ENCODE data around the gene RFTN2. TPM values are rescaled to one million over a fixed set of nuclear protein-coding genes. Genes with fewer than 3 reads are reported as not detected.
"Not testable (repeated sequence)": the region's sequence is repeated elsewhere in the genome, so short reads cannot be mapped to it uniquely, and the experiment has no call there.

Gene RFTN2
- total RNA-seq = 1 to 10 TPM in 2 of 4 donors, under 1 TPM in 1, not detected in 1; 0.80 to 2.6 (median 1.7) TPM

GRCh38 chr2:197675246-197675645 lies at the start of gene RFTN2:
Gene RFTN2 (minus strand): TSS chr2:197675587. CDS start chr2:197675458, 129 bp downstream.
- in situ Hi-C loops (cut with MboI; ENCODE audit: low pct_ligation_motif_present in 1 of 4, low pct_unique_long_range_greater_than_20kb in 1 of 4, low sequenced_read_pairs in 3 of 4) (no loop called here), intact Hi-C loops (cut with DNase I; ENCODE audit: low total_unique reads) (no loop called here)
- Histone ChIP-seq H3K4me1 (no peaks in the 10 kb centered on the region), H3K27me3 (no peaks in the 10 kb centered on the region), H3K27ac (peak within 1 kb of the TSS; percentile 47 to 62 (median 54)), H3K9me3 (no peaks in the 10 kb centered on the region), H3K4me3 (peak within 1 kb of the TSS in 3 of 4 donors; percentile 9 to 39 (median 14)), H3K36me3 (no peaks in the 10 kb centered on the region)
- no peak for DNase-seq
- WGBS, 2 donors (ENCODE audit: low coverage in 1 of 2) = 37 to 57% methylated on average over 2 to 3 of the region's 3 CpGs
- TF ChIP-seq POLR2AphosphoS5 (IDR thresholded peaks at IDR 0.05) = no peak
- TF ChIP-seq POLR2A (IDR thresholded peaks at IDR 0.05) = no peak

DNA sequence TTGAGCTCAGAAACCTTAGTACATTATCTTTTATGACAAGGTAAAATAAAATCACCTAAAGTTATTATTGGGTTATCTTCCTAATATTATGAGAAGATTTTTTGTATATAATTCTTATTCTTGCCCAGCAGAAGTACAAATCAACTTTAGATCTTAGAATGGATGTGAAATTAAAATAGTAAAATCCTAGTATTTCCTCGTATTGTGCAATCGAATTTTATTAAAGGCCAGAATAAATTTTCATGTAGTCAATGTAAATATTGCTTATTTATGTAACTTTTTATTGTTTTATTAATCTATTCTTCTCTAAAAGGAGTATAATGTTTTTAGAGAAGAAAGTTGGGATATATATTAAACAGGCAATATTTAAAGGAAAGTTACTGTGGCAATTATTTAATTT lies 42.5 kb upstream of the RFTN2 start:
- Histone ChIP-seq H3K4me3 (no peak overlapping the region), H3K27ac (no peak overlapping the region), H3K4me1 (no peaks in the 10 kb centered on the region), H3K36me3 (no peaks in the 10 kb centered on the region), H3K27me3 (no peaks in the 10 kb centered on the region), H3K9me3 (no peaks in the 10 kb centered on the region)
- intact Hi-C loops (cut with DNase I; ENCODE audit: low total_unique reads) = no loop called here
- TF ChIP-seq POLR2A (IDR thresholded peaks at IDR 0.05) = no peak
- no peak for TF ChIP-seq EP300 (IDR thresholded peaks at IDR 0.05; ENCODE audit: low read depth)
- no peak for TF ChIP-seq POLR2AphosphoS5 (IDR thresholded peaks at IDR 0.05)
- no peak for TF ChIP-seq CTCF (IDR thresholded peaks at IDR 0.05)
- in situ Hi-C loops (cut with MboI; ENCODE audit: low pct_ligation_motif_present in 1 of 4, low pct_unique_long_range_greater_than_20kb in 1 of 4, low sequenced_read_pairs in 3 of 4) = no loop called here
- 91 to 92% methylated on average over 2 of the region's 2 CpGs for WGBS, 2 donors (ENCODE audit: low coverage in 1 of 2)
- no peak for DNase-seq

- TF ChIP-seq EP300 (IDR thresholded peaks at IDR 0.05; ENCODE audit: low read depth) = no peak
- no peak for TF ChIP-seq CTCF (IDR thresholded peaks at IDR 0.05)
- TF ChIP-seq POLR2AphosphoS5 (IDR thresholded peaks at IDR 0.05) = no peak
- no peak for TF ChIP-seq POLR2A (IDR thresholded peaks at IDR 0.05)
- no peaks in the 10 kb centered on the region for H3K27me3 ChIP-seq
- 45 to 62% methylated on average over 3 of the region's 3 CpGs for WGBS, 2 donors (ENCODE audit: low coverage in 1 of 2)
- in situ Hi-C loops (cut with MboI; ENCODE audit: low pct_ligation_motif_present in 1 of 4, low pct_unique_long_range_greater_than_20kb in 1 of 4, low sequenced_read_pairs in 3 of 4) = no loop called here
- H3K9me3 ChIP-seq = no peaks in the 10 kb centered on the region
- intact Hi-C loops (cut with DNase I; ENCODE audit: low total_unique reads) = no loop called here
- no peaks in the 10 kb centered on the region for H3K36me3 ChIP-seq
- no peak overlapping the region for H3K4me3 ChIP-seq
- H3K4me1 ChIP-seq = peaks cover 0 to 8% (median 6%) of the 10 kb centered on the region in 4 donors
- DNase-seq = no peak
- no peak overlapping the region for H3K27ac ChIP-seq
These were observed 37.9 kb upstream of the RFTN2 start for GRCh38 chr2:197713271-197713670.

- Histone ChIP-seq H3K36me3 (no peaks in the 10 kb centered on the region), H3K4me3 (no peak overlapping the region), H3K27me3 (no peaks in the 10 kb centered on the region), H3K9me3 (no peaks in the 10 kb centered on the region), H3K27ac (no peak overlapping the region), H3K4me1 (peaks cover 12 to 25% (median 23%) of the 10 kb centered on the region in 4 donors)
- intact Hi-C loops (cut with DNase I; ENCODE audit: low total_unique reads) = no loop called here
- TF ChIP-seq POLR2AphosphoS5 (IDR thresholded peaks at IDR 0.05) (no peak), EP300 (IDR thresholded peaks at IDR 0.05; ENCODE audit: low read depth) (no peak), POLR2A (IDR thresholded peaks at IDR 0.05) (no peak), CTCF (IDR thresholded peaks at IDR 0.05) (no peak)
- in situ Hi-C loops (cut with MboI; ENCODE audit: low pct_ligation_motif_present in 1 of 4, low pct_unique_long_range_greater_than_20kb in 1 of 4, low sequenced_read_pairs in 3 of 4) = no loop called here
- DNase-seq = no peak
These were observed 36.2 kb upstream of the RFTN2 start for GRCh38 chr2:197711578-197711977.

DNA sequence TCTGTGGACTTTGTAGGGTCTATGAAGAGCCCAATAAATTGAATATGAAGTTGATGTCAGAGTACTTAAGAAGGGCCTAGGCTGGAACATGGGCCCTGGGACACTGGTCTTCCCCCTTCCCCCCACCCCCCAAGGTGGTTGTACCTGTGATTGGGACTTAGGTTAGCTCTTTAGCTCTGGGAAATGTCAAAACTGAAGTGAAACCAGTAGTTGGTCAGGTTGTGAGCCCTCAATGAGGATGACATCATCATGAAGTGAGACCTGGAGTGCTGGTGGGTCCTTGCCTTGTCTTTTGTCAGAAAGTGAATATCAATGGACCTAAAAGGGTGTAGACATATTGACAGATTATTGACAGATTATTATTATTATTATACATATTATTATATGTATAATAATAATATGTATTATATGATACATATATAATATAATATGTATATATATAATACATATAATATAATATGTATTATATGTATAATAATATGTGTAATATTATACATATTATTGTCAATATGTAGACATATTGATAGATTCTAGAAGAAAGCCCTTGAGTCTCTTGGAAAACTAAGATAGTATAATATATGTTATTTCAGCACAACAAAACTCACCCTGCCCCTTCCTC lies 35.1 kb upstream of the RFTN2 start:
- in situ Hi-C loops (cut with MboI; ENCODE audit: low pct_ligation_motif_present in 1 of 4, low pct_unique_long_range_greater_than_20kb in 1 of 4, low sequenced_read_pairs in 3 of 4) (no loop called here), intact Hi-C loops (cut with DNase I; ENCODE audit: low total_unique reads) (no loop called here)
- no peak for DNase-seq
- H3K4me3 ChIP-seq = no peak overlapping the region
- TF ChIP-seq CTCF (IDR thresholded peaks at IDR 0.05) = no peak
- no peak for TF ChIP-seq EP300 (IDR thresholded peaks at IDR 0.05; ENCODE audit: low read depth)
- no peak for TF ChIP-seq POLR2AphosphoS5 (IDR thresholded peaks at IDR 0.05)
- TF ChIP-seq POLR2A (IDR thresholded peaks at IDR 0.05) = no peak
- no peak overlapping the region for H3K27ac ChIP-seq
- peaks cover 20 to 31% (median 26%) of the 10 kb centered on the region in 4 donors for H3K4me1 ChIP-seq
- H3K9me3 ChIP-seq = no peaks in the 10 kb centered on the region
- H3K36me3 ChIP-seq = no peaks in the 10 kb centered on the region
- no peaks in the 10 kb centered on the region for H3K27me3 ChIP-seq

GRCh38 chr2:197709140-197709539 lies 33.8 kb upstream of the RFTN2 start:
- in situ Hi-C loops (cut with MboI; ENCODE audit: low pct_ligation_motif_present in 1 of 4, low pct_unique_long_range_greater_than_20kb in 1 of 4, low sequenced_read_pairs in 3 of 4); H3K4me3 ChIP-seq; H3K9me3 ChIP-seq; H3K27ac ChIP-seq; intact Hi-C loops (cut with DNase I; ENCODE audit: low total_unique reads); H3K36me3 ChIP-seq; DNase-seq; H3K27me3 ChIP-seq: not testable (repeated sequence)
- 83 to 91% methylated on average over 7 of the region's 7 CpGs for WGBS, 2 donors (ENCODE audit: low coverage in 1 of 2)
- peaks cover 26 to 36% (median 27%) of the 10 kb centered on the region in 4 donors for H3K4me1 ChIP-seq
